RCC 7860 (cell line): ENCODE data around the gene TRIM28.

Source experiments
- DNase-seq: peaks from one replicate; pipeline ENCODE4 v3.0.0-alpha.2; 2015; ENCODE audit warnings: low spot score
- FAIRE-seq: peaks from 2 replicates; lab custom pipeline; 2012; peaks lifted over from hg19 to GRCh38; lab: Jason Lieb, UNC

The TRIM28 gene

DNA sequence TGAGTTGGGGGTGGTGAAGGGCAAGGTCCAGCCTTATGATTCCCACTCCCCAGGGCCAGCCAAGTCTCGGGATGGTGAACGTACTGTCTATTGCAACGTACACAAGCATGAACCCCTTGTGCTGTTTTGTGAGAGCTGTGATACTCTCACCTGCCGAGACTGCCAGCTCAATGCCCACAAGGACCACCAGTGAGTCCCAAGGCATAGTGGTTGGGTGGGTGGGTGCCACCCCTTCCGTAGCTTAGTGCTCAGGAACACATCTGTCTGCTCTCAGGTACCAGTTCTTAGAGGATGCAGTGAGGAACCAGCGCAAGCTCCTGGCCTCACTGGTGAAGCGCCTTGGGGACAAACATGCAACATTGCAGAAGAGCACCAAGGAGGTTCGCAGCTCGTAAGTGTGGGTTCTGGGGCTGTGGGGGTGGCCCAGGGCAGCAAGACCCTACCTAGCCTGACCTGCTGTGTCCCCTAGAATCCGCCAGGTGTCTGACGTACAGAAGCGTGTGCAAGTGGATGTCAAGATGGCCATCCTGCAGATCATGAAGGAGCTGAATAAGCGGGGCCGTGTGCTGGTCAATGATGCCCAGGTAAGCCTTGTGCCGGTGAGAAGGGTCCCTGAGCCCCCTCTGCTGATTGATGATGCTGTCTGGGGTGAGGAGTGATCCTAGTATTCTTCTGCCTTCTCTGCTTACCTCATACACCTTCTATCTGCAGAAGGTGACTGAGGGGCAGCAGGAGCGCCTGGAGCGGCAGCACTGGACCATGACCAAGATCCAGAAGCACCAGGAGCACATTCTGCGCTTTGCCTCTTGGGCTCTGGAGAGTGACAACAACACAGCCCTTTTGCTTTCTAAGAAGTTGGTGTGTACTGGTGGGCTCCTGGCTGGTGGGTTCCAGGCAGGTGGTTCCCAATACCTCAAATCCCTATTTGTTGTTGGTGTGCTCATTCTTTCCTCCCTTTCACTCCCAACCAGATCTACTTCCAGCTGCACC lies 3.8 kb downstream of the TRIM28 start:
- no peak for DNase-seq
- no peak for FAIRE-seq

DNA sequence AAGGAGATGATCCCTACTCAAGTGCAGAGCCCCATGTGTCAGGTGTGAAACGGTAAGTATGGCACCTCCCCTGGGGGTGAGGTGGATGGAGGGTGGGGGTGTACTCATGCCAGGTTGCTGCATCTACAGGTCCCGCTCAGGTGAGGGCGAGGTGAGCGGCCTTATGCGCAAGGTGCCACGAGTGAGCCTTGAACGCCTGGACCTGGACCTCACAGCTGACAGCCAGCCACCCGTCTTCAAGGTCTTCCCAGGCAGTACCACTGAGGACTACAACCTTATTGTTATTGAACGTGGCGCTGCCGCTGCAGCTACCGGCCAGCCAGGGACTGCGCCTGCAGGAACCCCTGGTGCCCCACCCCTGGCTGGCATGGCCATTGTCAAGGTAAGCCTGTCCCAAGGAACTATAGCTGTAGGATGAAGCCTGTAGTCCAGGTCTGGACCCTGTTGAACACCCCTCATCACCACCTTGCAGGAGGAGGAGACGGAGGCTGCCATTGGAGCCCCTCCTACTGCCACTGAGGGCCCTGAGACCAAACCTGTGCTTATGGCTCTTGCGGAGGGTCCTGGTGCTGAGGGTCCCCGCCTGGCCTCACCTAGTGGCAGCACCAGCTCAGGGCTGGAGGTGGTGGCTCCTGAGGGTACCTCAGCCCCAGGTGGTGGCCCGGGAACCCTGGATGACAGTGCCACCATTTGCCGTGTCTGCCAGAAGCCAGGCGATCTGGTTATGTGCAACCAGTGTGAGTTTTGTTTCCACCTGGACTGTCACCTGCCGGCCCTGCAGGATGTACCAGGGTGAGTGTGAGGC lies 5.2 kb downstream of the TRIM28 start:
- no peak for FAIRE-seq
- no peak for DNase-seq

DNA sequence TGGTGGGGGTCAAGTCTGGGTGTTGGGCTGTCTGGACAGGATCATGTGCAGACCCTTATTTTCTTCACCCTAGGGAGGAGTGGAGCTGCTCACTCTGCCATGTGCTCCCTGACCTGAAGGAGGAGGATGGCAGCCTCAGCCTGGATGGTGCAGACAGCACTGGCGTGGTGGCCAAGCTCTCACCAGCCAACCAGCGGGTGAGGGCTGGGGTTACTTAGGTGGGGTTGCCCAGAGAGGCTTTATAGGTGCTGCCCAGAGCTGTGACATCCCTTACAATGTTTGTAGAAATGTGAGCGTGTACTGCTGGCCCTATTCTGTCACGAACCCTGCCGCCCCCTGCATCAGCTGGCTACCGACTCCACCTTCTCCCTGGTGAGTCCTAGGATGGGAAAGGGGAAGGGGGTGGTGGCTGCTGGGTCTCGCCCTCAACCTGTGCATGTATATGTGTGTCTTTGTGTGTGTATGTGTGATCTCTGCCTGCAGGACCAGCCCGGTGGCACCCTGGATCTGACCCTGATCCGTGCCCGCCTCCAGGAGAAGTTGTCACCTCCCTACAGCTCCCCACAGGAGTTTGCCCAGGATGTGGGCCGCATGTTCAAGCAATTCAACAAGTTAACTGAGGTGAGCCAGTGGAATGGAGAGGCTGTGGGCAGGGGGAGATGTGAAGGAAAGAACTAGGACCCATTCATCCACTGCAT lies 5.9 kb downstream of the TRIM28 start:
- DNase-seq (no peak), FAIRE-seq (no peak)

DNA sequence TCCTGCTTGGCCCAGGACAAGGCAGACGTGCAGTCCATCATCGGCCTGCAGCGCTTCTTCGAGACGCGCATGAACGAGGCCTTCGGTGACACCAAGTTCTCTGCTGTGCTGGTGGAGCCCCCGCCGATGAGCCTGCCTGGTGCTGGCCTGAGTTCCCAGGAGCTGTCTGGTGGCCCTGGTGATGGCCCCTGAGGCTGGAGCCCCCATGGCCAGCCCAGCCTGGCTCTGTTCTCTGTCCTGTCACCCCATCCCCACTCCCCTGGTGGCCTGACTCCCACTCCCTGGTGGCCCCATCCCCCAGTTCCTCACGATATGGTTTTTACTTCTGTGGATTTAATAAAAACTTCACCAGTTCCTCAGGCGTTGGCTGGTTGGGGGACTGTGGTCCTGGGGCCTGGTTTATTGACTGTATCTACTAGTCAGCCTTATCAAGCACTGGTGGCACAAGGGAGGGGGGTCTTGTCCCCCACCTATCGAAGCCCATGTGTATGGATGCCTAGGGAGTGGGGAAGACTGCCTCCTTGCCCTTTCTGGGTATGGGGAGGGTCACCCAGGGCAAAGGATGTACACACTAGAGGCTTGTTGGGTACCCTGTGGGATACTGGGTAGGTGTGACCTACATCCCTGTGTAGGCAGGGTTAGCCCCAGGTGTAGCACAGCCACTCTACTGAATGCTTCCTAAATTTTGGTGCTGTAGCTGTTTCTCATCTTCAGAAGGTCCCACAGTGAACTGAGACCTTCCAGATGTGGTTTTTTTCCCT lies 6.7 kb downstream of the TRIM28 start:
- DNase-seq (no peak), FAIRE-seq (no peak)

DNA sequence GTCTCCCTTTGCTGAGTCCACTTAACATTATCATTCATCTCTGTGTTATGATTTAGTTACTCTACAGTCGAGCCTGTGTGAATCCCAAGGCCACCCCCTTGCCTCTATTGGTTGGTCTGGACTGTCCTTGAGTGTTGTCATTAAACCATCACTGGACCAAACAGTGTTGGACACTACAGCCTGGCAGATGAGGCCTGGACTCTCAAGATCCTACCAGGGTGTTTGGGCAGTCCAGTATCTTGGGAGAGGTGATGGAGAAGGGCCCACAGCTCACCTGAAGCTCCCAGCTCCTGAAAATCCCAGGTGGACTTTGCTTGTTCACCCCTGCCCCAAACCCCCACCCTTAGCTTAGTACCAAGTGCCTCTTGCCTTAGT lies 7.2 kb downstream of the TRIM28 start:
- no peak for DNase-seq
- no peak for FAIRE-seq

DNA sequence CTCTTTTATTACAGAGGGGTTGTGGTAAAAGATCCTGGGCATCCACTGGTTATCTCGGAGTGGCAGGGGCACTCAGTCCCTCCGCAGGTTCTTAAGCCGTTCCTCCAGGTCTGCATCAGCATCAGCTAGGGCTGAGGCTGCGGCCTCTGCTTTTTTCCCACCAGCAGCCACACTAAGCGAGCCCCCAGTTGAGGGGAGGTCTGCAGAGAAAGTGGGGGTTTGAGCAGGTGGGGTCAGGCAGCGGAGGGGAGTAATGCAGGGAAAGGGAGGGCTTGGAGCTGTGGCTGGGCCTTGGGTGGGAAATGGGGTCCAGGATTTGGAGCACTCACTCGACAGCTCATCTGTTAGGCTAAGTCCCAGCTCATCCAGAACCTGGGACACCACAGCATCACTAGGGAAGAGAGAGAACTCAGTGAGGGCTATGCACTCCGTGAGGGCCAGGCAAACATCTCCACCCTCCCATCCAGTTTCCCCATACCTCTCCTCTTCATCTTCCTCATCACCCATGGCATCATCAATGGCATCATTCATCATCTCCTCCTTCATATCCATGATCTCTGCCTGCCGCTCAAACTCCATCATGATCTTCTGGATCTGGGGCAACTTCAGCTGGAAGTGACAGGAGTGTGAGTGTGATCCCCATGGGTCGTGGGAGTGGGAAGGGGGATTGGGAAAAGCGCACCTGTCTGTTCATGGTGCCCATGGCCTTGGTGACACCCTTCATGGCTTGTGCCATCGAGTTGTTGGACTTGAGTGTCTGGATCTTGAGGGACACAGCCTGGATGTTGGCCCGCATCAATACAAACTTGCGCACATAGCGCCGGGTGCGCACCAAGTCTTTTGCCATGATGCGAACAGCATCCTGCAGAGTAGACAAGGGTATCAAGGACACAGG lies 8.0 kb downstream of the TRIM28 start:
- no peak for DNase-seq
- no peak for FAIRE-seq

DNA sequence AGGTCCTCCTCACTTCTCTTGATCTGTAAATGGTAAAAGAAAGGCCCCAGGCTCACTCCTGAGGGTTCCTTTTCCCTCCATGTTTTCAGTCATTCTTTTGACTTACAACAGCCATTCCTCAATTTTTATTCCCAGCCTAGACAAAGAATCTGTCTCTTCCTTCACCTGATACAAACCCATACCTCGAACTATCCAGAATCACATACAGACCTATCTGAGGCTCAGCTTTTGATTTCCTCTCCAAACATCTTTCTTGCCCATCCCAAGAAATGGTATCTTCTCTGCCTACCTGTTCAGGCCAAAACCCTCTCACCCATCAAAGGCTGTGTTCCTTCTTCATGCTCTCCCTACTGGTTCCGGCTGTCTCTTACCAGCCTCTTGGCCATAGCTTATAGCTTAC lies 8.8 kb downstream of the TRIM28 start:
- FAIRE-seq (no peak), DNase-seq (no peak)

DNA sequence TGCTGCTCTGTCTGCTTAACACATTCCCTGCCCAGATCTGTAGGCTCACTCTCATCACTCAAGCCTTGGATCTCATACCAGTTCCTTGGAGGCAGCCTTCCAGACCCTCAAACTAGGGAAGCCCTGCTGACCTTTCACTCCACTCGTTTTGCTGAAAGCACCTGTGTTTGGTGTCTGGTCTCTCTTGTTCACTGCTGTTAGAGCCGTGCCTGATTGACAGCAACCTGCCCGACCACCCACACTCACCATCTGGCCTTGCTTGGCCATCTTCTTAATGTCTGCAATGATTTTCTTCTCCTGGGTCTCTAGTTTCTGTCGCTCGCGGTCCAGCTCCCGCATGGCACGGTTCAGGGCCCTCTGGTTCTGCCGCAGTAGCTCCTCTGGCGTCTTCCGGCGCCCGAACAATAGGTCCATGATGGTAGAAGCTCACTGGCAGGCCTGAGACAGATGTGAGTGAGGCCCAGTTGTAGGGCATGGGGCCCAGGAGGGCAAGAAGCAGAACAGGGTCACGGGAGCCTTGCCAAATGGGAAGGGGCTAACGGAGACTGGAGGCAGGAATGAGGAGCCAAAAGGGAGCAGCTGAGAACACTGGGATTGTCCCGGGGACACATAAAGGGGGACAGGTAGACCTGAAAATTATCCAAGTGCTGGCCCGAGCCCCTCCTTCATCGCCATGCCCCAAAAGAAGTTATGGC lies 10.1 kb downstream of the TRIM28 start:
- FAIRE-seq = no peak

DNA sequence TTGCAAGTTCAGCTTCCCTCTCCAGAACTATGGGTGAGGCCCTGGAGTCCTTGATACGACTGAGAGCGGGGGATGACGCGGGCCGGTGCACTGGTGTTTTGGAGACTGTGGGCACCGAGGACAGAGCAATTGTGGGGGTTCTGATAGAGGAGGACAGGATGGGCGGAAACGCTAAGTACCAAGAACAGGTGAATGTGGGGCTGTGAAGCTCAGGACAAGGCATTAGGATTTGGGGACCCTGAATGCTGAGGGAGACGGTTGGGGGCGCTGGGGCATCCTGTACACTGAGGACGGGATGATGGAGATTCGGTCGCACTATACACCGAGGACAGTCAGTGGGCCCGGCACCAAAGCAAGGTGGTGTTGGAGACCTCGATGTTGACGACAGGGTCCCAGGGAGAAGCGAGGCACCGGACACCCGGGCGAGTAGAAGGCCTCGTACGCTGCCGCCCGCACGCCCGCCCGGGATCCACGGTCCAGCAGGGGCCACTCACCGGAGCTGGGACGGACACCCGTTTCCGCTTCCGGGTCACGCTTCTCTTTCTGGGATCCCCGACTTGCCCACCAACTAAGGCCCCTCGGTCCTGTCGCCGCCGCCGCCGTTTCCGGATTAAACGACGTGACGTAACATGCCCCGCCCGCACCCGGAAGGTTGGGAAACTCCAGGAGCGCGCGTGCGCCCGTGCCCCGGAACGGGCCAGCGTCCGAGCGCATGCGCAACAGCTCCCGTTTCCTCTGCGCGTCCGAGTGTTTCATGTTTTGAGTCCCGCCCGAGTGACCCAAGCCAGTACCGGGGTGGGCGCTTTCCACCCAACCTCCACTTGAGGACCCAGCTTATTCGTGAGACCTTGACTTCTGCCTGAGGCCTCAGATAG lies 10.9 kb downstream of the TRIM28 start, which contains the start of gene CHMP2A:
Gene CHMP2A, minus strand, starts transcription at position 612 of the 875 bp plus-strand sequence. CDS start 893 bp downstream, outside the sequence.
- DNase-seq (peak; percentile 85), FAIRE-seq (peak; percentile 45)

More for the DNA sequence above, 10.1 kb downstream of the TRIM28 start:
- DNase-seq = no peak

DNA sequence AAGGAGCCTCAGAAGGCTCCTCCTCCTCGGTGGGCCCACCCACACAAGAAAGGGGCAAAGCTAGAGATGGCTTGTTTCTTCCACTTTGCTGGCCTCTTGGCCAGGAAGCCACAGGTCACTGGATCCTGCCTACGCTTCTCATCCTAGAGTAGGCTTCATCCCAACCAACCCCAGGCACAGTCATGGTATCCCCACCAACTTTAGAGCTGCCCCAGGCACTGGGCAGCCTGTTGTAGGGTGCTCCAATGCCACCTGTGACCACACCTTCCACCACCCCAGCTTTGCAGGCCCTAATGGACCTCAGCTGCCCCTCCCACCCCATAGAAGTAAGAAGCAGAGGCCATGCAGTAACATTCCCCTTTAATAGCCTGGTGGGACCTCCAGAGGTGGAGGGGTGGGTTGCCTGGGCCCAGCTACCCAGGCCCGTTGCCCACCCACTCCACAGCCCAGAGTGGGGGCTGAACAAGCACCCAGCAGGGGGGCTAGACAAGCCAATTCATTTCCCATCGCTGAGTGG lies 11.6 kb downstream of the TRIM28 start:
- no peak for FAIRE-seq
- no peak for DNase-seq

DNA sequence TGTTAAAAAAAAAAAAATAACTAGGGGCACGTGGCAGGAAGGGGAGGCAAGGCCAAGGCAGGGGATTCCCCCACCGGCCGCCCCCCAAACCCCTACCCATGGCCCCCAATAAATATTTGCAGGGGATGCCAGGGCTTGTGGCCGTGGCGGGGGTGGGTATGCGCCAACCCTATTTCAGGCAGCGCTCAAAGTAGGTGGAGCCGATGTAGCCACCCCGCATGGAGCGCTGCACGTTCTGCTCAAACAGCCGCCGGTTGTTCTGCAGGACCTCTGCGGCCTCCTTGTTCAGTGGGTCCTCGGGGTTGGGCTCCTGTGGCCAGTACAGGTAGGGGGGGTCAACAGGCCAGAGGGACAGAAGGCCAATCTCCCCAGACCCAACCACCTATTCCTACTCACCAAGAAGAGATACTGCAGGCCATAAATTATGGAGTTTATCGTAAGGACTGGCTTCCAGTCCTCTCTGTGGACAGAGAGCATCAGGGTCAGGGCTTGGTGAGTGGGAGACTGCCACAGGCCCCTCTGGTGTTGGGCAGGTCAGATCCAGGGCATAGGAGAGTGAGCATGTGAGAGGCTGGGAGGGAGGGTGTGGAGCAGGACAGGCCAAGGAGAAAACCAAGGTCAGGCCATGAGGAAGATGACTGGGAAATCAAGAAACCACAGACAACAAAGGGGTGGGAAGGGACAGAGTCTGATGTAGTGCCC lies 12.2 kb downstream of the TRIM28 start:
- FAIRE-seq = no peak
- DNase-seq = no peak

DNA sequence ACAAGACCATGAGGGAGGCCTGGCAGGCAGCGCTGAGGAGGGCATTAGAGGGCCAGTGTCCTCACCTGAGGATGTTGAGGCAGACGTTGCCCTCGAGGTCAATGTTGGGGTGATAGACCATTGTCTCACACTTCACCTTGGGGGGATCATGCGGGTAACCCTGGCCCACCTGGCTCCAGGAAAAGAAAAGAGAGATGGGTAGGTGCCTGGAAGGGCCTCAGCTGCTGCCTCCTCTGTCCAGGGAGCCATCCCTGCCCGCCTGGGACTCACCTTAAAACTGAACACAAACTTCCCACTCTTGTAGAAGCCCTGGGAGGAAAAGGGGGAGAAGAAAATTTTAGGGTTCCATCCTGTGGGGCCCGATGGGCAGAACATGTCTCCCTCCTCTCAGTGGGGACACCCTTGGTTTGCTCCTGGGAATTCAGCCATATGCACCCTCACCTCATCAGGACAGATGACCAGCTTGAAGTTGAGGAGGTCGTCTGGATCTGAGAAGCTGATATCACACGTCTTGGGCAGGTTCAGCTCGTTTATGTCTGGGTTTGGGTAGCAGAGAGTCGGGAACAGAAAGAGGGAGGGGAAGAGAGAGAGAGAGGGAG lies 12.9 kb downstream of the TRIM28 start:
- no peak for FAIRE-seq
- no peak for DNase-seq

DNA sequence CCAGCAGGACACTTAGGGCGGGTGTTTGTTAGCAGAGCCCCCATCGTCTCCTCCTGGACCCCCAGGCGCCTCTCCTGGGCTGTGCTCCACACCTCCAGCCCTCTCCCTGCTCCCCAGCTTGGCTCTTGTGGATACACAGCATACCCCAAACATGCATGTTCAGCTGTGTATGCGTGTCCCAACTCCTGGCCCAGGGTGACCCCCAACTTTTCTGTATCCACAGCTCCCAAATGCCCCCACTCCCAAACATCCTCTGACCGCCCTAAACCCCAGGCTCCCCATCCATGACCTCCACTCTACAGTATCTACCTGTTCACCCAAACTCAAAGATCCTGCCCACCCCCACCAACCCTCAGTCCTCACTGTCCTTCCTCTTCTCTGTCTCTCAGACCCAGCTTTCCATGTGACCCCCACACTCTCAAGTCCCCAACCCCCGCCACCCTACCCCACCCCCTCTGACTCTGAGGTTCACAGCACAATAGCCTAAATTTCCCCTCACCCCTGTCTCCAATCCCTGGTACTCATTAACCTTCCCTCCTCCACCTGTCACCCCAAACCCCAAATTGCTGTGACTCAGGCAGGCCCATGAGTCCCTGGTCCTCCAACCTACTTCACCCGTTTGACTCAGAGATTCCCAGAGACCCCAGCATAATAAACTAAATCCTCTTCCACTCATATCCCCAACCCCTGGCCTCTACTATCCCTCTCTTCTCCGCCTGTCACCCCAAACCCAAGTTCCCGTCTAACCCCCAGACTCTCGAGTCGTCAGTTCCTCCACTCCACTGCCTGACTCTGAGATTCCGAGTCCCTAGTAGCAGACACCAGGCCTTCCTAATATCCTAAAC lies 13.6 kb downstream of the TRIM28 start:
- DNase-seq (no peak), FAIRE-seq (no peak)

DNA sequence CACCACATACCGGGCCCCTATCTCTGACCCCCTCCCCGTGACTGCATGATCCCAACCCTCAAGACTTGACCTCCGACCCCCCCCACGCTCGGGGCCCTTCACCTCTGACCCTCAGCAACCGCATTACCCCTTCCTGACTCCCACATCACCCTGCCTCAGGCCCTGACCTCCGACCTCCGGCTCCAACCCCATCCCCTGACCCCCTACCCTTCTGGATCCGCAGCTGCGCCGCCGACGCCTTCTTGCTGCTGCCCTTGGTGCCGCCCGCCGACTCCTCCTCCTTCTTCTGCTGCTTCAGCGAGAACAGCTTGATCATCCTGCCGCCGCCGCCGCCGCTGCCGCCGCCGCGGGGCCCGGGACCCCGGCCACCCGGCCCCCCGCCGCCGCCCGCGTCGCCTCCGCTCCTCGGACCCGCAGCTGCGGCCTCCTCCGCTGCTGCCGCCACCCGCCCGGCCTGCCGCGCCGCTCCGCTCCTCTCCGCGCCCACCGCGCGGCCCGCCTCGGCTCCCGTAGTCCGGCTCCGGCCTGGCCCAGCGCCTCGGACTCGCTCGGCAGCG lies 14.3 kb downstream of the TRIM28 start, which contains the start of gene UBE2M:
Gene UBE2M, minus strand, starts transcription at position 546 of the 557 bp plus-strand sequence. Its CDS starts 230 bp downstream, at position 316.
- DNase-seq = peak; percentile 19
- FAIRE-seq = no peak

DNA sequence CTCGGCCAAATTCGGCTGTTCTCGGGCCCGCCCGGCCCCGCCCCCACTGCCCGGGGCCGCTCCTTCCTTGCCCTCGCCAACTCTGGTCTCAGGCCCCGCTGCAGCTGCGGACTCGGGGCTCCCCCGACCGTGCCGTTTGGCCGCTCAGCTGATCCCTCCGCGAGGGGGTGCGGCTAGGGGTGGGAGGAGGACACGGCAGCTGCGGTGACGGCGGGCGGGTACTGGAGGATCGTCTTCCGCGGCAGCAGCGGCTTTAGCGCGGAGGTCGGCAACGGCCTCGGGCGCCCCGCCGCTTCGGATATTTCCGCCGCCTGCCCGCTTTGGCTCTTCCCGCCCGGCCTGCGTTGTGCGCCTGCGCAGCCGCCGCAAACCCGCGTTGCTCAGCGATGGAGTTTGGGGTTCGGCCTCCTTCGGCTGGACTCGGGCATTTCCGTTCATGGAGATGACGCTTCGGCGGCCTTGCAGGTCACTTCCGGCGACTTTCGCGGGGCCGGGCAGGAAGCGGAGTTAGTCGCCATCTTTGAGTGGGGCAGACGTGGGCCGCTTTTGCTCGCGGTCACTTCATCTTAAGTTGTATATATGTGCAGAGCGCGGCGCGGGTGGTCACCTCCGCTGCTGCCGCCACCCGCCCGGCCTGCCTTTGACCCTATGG lies 14.9 kb downstream of the TRIM28 start:
- peak; percentile 77 for FAIRE-seq

More for the DNA sequence above, 14.9 kb downstream of the TRIM28 start:
- peak; percentile 92 for DNase-seq
